GM19455 (cell line): ENCODE data around the gene HTRA3.

Experiments
- ATAC-seq: cut with Tn5 transposase; IDR thresholded peaks from one replicate; pipeline ENCODE4 v1.9.1; 2021; ENCODE audit not compliant: unreplicated experiment

Gene HTRA3

GRCh38 chr4:8278421-8279287 is 9.1 kb downstream of the HTRA3 start:
- ATAC-seq = no peak

DNA sequence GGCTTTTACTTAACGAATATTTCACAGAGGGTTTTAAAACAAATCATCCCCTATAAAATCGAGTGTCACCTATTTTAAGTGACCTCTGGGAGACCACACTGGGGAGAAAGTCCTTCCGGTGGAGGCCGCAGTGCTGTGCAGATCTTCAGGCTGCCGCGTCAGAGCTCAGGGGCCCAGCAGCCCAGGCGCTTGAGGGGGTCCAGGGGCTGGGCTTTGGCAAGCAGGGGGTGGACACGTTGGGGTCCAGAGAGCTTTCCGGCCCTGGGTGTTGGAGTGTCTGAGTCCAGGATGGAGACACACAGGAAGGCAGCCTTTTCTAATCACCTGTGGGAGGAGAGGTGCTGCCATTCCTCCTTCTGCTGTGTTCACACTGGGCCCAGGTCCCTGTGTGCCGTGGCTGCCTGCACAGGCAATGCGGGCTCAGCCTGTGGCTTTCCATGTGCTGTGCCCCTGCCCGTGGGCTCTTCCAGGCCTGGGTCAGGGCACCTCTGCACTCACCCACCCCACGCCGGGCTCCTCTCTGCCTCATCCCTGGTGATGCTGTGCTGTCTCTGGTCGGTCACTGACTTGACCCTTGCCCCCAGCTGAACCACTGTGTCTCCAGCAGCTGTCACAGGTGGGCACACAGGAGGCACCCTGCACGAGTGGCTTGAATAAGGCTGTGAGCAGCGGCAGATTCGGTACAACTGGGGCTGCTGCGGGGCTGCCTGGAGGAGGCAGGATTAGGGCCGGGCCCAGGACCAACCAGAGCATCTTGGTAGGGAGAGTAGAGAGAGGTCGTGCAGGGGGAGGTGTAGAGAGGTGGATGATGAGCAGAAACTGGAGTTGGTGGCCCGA is 10.0 kb downstream of the HTRA3 start:
- no peak for ATAC-seq

- no peak for ATAC-seq
These were observed 10.8 kb downstream of the HTRA3 start for GRCh38 chr4:8280158-8280875.

- ATAC-seq = no peak
These were observed 11.4 kb downstream of the HTRA3 start for GRCh38 chr4:8280876-8281440.

DNA sequence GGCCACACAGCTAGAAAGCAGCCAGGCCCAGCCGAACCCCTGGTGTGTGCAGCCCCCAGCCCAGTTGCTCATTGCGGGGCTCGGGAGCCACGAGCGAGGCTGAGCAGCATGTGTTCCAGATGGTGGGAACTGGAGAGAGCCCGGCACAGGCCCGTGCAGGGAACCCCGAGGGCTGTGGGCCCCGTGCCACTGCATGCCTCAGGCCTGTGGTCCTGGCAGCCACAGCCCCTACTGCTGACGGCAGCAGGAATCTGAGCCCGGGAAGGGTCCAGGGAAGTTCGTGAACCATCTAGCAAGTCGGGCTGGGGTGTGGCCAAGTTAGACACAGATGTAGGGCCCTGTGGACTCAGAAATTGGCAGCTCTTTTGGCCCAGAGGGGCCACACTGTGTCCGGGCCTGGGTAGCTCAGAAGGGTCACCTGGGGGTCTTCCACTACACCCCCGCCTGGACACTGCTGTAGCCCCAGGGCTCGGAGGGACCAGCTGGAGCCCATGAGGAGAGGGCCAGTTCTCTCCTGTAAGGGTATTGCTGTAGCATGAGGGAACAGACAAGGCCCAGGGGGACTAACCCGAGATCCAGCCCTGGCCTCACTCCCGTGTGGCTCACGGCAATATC is 12.1 kb downstream of the HTRA3 start:
- no peak for ATAC-seq

- no peak for ATAC-seq
These were observed 12.6 kb downstream of the HTRA3 start for GRCh38 chr4:8282134-8282641.

GRCh38 chr4:8282742-8283141 is 13.2 kb downstream of the HTRA3 start:
- ATAC-seq = no peak

GRCh38 chr4:8283161-8283560 is 13.6 kb downstream of the HTRA3 start:
- no peak for ATAC-seq

DNA sequence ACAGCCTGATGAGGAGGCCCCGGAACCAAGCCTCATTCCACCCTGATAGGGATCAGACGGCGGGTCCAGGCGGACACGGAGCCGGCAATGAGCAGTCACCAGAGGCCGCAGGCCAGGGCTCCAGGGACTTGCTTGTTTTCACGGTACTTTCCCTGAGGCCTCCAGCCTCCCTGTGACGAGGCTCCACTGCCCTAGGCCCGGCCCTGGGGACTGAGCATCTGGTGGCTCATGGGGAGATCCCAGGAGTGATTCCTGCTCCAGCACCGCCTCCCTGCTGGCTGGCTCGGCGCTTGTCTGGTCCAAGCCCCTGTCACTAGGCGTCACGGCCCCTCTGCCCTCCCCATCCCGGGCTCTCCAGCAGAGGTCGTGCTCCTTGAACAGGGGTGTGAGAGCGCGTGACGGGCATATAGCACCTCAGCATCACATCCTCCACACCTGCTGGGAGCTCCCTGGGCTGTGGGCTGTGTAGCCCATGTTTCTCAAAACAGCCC is 14.1 kb downstream of the HTRA3 start:
- no peak for ATAC-seq

- ATAC-seq = no peak
These were observed 14.8 kb downstream of the HTRA3 start for GRCh38 chr4:8284391-8284790.

GRCh38 chr4:8285143-8285975 is 15.8 kb downstream of the HTRA3 start:
- ATAC-seq = no peak

DNA sequence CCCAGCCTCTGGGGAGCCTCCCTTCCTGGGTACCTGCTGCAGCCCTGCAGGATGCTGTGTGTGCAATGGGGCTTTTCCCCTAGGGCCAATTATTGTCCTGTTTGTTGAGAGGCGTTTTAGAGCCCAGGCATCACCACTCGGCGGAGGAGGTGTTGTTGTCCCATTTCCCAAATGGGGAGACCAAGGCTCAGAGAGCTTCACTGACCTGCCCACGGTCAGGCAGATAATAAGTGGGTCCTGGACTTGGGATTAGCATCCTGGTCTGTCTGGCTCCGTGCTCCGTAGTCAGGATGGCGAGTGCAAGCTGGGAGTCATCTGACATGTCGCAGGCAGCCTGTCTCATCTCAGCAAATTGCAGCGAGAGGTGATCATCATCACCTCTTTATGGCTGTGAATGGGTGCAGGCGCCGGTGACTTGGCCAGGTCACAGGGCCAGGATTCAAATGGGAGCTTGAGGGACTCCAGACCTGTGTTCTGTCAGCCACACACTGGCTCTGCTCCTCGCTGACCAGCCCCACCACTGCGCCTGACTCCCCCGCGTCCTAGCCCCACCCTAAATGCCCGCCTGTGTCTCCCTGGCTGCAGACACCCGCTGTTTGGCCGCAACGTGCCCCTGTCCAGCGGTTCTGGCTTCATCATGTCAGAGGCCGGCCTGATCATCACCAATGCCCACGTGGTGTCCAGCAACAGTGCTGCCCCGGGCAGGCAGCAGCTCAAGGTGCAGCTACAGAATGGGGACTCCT is 16.6 kb downstream of the HTRA3 start:
- ATAC-seq = no peak

GRCh38 chr4:8286719-8287342 is 17.3 kb downstream of the HTRA3 start:
- no peak for ATAC-seq

- no peak for ATAC-seq
These were observed 18.1 kb downstream of the HTRA3 start for GRCh38 chr4:8287343-8288280.

- ATAC-seq = no peak
These were observed 19.7 kb downstream of the HTRA3 start for GRCh38 chr4:8289151-8289750.

- no peak for ATAC-seq
These were observed 20.6 kb downstream of the HTRA3 start for GRCh38 chr4:8289956-8290700.
